HG02571 (cell line): ENCODE results near the gene LEP.
"Not testable (repeated sequence)": the region's sequence is repeated elsewhere in the genome, so short reads cannot be mapped to it uniquely, and the experiment has no call there.

Experiments used
- ATAC-seq: cut with Tn5 transposase; IDR thresholded peaks from one replicate; pipeline ENCODE4 v1.9.1; 2021; ENCODE audit warnings: mild to moderate bottlenecking, moderate library complexity; ENCODE audit not compliant: unreplicated experiment

The LEP gene

DNA sequence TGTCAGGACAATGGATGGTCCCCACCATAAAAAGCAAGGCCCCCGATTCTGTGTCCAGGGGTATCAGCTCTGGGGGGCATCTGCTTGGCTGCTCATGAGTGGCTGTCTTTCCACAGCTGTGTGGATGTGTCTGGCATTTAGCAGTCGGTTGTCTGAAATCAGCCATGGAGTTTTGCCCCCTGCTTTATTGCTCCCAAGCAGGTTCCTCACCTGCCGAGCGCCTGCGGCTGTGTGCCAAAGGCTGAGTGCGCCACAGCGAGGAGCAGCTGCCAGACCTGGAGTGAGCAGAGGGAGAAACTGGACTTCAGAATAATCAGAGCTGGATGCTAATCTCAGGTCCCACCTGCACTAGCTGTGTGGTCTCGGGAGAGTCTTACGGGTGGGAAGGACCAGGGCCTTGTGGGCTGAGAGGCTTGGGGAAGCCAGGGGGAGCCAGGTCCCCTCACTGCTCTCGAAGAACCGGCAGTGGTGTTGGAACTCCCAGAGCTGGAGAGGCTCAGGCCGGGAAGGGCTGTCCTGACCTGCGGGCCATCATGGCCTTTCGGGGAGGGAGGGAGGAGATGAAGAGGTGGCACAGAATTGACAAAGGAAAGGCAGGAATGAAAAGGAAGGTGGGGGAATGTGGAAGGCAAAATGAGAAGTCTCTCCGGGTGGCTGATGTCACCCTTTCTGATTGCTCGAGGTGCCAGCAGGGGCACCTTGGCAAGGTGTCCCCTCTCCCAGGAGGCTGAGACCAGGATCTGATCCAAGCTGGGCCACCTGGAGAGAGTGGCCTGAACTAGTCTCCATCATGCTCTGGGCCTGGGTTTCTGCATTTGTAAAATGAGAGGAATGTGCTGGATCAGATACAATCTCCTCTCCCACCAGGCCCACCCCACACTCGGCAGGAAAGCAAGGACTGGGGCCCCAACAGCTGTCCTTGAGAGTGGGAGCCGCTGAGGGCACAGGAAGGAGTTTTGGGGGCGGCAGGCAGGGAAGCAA lies 30.2 kb upstream of the LEP start:
- no peak for ATAC-seq

GRCh38 chr7:128211626-128212025 lies 29.5 kb upstream of the LEP start:
- ATAC-seq: no peak

- ATAC-seq: no peak
Measured at GRCh38 chr7:128214463-128214862, 26.6 kb upstream of the LEP start.

GRCh38 chr7:128215281-128215680 lies 25.8 kb upstream of the LEP start:
- no peak for ATAC-seq

DNA sequence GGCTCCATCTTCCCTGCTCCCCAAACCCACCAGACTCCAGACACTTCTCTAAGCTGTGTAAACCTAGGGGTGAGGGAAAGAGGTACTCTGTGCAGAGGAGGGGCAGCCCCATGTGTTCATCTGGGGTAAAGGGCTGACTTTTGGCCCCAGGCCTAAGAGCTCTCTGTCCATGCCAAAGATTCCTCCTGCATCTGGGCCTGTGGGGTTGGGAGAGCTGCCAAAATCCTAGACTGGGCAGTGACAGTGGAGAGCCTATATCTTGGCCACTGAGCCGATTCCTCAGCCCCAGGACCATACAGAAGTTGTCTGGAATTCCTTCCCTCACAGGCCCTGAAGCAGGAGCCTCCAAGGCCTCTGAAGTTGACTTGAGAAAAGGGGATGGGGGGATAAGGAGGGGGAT lies 25.3 kb upstream of the LEP start:
- no peak for ATAC-seq

DNA sequence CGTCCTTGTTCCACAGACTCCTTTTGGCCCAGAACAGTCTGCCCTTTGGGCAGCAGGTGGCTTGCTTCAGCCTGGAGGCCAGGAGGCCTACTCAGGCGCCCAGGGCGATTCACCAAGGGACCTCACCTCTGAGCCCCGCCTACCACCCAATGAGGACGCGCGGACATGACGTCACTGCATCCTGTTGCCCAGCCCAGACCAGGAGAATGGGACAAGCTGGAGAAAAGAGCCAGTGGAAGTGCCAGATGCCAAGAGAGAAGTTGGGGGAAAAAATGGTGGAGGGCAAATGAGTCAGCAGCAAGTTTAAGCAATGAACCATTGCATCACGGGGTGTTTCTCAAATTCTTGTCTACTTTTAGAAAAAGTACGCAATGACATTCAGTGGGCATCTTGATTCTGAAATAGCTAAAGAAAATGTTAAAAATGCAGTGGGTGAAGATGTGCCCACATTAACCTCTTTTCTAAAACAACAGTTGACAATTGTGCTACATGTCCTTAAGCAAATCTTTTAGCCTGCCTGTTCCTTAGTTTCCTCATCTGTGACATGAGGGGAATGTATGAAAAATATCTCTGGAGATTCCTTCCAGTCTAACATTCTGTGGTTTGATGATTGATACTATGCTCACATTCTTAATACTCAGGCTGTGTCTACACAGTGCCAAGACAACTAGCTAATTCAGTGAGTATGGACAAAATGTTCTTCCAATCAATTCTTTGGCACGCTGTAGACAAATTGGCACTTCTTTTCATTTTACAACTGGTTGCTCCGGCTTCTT lies 23.9 kb upstream of the LEP start:
- ATAC-seq: no peak

- ATAC-seq: no peak
Measured at GRCh38 chr7:128217967-128218652, 23.0 kb upstream of the LEP start.

- ATAC-seq: no peak
Measured at GRCh38 chr7:128219636-128220035, 21.4 kb upstream of the LEP start.

DNA sequence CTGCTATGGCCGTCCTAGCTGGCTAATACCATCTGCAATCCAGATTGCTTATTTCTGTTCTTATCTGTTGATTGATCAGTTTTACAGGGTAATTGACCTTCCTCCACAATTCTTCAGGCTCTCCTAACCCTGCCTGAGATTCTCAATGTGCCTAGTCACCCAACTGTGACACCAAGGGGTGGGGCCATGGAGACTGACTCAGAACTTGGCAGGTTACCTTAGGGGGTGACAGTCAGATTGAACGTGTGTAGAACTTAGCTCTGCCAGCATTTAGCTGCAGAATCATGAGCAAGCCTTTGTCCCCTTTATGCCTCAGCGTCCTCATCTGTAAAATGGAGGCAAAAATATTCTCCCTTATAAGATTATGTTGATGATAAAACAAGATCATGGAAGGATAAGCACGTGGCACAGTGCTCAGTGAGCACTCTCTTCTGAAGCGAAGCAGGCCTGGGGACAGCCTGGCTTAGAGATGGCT lies 19.1 kb upstream of the LEP start:
- ATAC-seq: no peak

DNA sequence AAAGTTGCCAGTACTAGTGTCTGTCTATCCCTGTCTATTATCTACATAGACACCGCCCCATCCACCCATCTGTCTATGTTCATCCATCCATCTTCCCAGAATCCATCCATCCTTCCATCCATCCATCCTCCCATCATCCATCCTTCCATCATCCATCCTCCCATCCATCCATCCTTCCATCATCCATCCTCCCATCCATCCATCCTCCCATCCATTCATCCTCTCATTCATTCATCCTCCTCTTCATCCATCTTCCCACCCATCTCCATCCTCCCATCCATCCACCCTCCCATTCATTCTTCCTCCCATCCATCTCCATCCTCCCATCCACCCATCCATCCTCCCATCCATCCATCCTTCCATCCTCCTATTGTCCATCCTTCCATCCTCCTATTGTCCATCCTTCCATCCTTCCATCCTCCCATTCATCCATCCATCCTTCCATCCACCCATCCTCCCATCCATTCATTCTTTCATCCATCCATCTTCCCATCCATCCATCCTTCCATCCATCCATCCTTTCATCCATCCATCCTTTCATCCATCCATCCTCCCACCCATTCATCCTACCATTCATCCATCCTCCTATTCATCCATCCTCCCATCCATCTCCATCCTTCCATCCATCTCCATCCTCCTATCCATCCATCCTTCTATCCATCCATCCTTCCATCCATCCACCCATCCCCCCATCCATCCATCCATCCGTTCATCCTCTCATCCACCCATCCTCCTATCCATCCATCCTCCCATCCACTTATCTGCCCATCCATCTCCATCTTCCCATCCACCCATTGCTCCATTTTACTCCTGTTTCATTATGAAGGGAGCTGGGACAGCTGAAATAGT lies 14.7 kb upstream of the LEP start:
- ATAC-seq: no peak

- no peak for ATAC-seq
Measured at GRCh38 chr7:128227271-128227670, 13.8 kb upstream of the LEP start.

DNA sequence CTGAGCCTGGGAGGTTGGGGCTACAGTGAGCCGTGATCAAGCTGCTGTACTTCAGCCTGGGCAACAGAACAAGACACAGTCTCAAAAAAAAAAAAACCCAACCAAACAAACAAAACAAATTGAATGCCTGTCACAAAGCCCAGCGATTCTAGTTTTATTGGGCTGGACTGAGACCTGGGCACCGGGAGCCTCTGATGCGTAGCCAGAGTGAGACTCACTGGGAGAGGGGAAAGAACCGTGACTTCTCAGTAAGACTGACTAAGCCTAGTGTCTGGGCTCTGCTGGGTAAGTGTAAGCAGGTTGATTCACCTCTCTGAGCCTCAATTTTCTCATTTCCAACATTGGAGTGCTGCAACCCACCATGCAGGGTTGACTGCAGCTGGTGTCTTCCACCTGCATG lies 10.1 kb upstream of the LEP start:
- no peak for ATAC-seq

- ATAC-seq: no peak
Measured at GRCh38 chr7:128231677-128232076, 9.4 kb upstream of the LEP start.

- no peak for ATAC-seq
Measured at GRCh38 chr7:128233471-128233870, 7.6 kb upstream of the LEP start.

- ATAC-seq: no peak
Measured at GRCh38 chr7:128234476-128235026, 6.5 kb upstream of the LEP start.

- ATAC-seq: no peak
Measured at GRCh38 chr7:128235471-128235870, 5.6 kb upstream of the LEP start.

DNA sequence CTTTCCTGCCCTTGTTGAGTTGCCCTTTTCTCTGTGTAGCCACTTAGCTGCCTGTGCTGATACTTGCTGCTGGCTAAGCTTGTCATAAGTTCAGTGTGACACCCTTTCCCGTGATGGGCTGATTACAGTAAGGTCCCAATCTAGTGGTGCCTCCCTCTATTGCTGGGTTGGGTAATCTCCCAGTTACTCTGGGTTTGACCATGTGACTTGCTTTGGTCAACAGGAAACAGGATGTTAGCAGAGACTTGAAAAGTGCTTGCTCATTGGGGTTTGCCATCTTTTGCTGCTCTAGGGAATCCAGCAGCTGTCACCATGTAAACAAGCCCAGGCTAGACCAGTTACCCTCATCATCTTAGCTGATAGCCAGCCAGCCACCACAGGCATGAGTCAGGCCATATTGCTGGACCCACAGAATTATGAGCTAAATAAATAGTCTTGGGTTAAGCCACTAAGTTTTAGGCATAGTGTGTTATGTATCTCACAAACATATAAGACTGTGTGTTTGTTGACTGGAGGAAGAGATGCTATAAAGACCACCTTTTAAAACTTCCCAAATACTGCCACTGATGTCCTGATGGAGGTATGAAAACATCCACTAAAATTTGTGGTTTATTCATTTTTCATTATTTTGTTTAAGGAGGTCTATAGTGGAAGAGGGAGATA lies 4.0 kb upstream of the LEP start:
- no peak for ATAC-seq

GRCh38 chr7:128239146-128239545 lies 1.9 kb upstream of the LEP start:
- ATAC-seq: not testable (repeated sequence)

GRCh38 chr7:128242661-128243060 lies 1.6 kb downstream of the LEP start:
- ATAC-seq: no peak

GRCh38 chr7:128243273-128243672 lies 2.2 kb downstream of the LEP start:
- no peak for ATAC-seq
